Activated naive CD8-positive, alpha-beta T cell treated with anti-CD3 and anti-CD28 coated beads, Interleukin-2, amount 50 U/mL, for 24 hours (primary cell): Measurements from ENCODE around the gene HCAR3.

Experiments
- ATAC-seq: fragments of 150-1000 bp; cut with Tn5 transposase; one replicate; pipeline ENCODE4 v1.10.0; 2021
- DNase-seq: peaks from one replicate; pipeline ENCODE4 v3.0.0; 2021
- H3K27ac Mint-ChIP-seq: one replicate; pipeline ENCODE4 v1.8.0; 2021; ENCODE audit warnings: mild to moderate bottlenecking, mixed read lengths
- H3K27me3 Mint-ChIP-seq: one replicate; pipeline ENCODE4 v1.8.0; 2021; ENCODE audit warnings: mixed read lengths
- H3K36me3 Mint-ChIP-seq: one replicate; pipeline ENCODE4 v1.8.0; 2021; ENCODE audit warnings: low read depth, mixed read lengths
- H3K4me1 Mint-ChIP-seq: one replicate; pipeline ENCODE4 v1.8.0; 2021; ENCODE audit warnings: mixed read lengths
- H3K4me3 Mint-ChIP-seq: one replicate; pipeline ENCODE4 v1.8.0; 2021; ENCODE audit warnings: mild to moderate bottlenecking, moderate library complexity, mixed read lengths
- H3K9me3 Mint-ChIP-seq: one replicate; pipeline ENCODE4 v1.8.0; 2021; ENCODE audit warnings: mixed read lengths

HCAR3 gene

DNA sequence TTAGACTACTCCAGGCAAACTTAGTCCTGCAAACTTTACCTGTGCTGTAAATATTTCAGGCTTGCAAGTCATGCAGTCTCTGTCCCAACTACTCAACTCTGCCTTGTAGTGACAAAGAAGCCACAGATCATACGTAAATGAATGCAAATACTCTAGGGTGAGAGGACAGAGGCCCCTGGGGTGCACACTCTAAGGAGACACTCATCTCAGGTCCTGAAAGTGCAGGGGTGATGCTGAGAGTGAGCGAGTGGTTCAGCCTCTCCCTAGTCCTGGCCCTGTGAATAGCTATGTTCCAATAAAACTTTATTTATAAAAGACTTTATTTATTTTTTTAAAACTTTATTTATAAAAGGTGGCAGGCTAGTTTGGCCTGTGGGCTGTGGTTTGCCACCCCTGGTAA is 48.3 kb downstream of the HCAR3 start:
- Mint-ChIP-seq H3K27ac (no peak overlapping the region), H3K4me3 (no peak overlapping the region), H3K27me3 (peaks cover 5% of the 10 kb centered on the region), H3K9me3 (no peaks in the 10 kb centered on the region), H3K36me3 (no peaks in the 10 kb centered on the region), H3K4me1 (no peaks in the 10 kb centered on the region)
- ATAC-seq = no peak
- no peak for DNase-seq

DNA sequence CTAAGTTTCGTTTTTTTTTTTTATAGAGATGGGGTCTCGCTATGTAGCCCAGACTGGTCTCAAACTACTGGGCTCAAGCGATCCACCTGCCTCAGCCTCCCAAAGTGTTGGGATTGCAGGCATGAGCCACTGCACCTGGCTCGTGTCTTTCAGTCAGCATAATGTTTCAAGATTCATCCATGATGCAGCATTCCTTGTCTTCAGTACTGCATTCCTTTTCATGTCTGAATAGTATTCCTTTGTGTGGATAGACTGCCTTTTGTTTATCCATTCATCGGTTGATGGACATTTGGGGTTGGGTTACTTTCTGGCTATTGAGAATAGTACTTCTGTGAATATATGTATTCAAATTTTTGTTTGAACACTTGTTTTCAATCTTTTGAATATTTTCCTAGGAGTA is 50.9 kb downstream of the HCAR3 start:
- Mint-ChIP-seq H3K4me3 (no peak overlapping the region), H3K9me3 (no peaks in the 10 kb centered on the region), H3K4me1 (no peaks in the 10 kb centered on the region), H3K36me3 (no peaks in the 10 kb centered on the region), H3K27ac (no peak overlapping the region), H3K27me3 (no peaks in the 10 kb centered on the region)
- no peak for ATAC-seq
- no peak for DNase-seq

DNA sequence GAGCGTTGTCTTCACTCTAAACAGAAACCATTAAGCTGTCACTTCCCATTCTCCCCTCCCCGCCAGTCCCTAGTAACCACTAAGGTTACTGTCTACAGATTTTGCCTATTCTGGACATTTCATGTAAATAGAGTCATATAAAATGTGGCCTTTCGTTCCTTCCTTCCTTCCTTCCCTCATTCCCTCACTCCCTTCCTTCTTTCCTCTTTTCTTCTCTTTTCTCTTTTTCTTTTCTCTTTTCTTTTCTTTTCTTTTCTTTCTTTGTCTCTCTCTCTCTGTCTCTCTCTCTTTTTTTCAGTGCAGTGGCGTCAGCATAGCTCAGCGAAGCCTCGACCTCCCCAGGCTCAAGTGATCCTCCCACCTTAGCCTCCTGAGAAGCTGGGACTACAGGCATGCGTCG is 51.3 kb downstream of the HCAR3 start:
- DNase-seq = no peak
- ATAC-seq = no peak
- no peak overlapping the region for H3K27ac Mint-ChIP-seq
- no peaks in the 10 kb centered on the region for H3K9me3 Mint-ChIP-seq
- H3K4me3 Mint-ChIP-seq = no peak overlapping the region
- H3K4me1 Mint-ChIP-seq = no peaks in the 10 kb centered on the region
- no peaks in the 10 kb centered on the region for H3K36me3 Mint-ChIP-seq
- no peaks in the 10 kb centered on the region for H3K27me3 Mint-ChIP-seq
